Type B pancreatic cell (in vitro differentiated cells): ENCODE data around the gene STXBP6. TPM values are rescaled to one million over a fixed set of nuclear protein-coding genes. Genes with fewer than 3 reads are reported as not detected.

Experiments used
- DNase-seq: peaks from one replicate; pipeline ENCODE4 v3.0.0; 2021; ENCODE audit warnings: mixed read lengths; ENCODE audit not compliant: unreplicated experiment; ENCODE audit errors: extremely low spot score
- H3K27ac Mint-ChIP-seq: 2 replicates; pipeline ENCODE4 v1.8.0; 2021; ENCODE audit warnings: mild to moderate bottlenecking, mixed read lengths
- H3K27me3 Mint-ChIP-seq: 2 replicates; pipeline ENCODE4 v1.8.0; 2021; ENCODE audit warnings: mixed read lengths
- H3K36me3 Mint-ChIP-seq: 2 replicates; pipeline ENCODE4 v1.8.0; 2021; ENCODE audit warnings: mixed read lengths
- H3K4me1 Mint-ChIP-seq: one replicate; pipeline ENCODE4 v1.8.0; 2021; ENCODE audit warnings: mixed read lengths; ENCODE audit not compliant: unreplicated experiment
- H3K4me3 Mint-ChIP-seq: 2 replicates; pipeline ENCODE4 v1.8.0; 2021; ENCODE audit warnings: mild to moderate bottlenecking, mixed read lengths
- H3K9me3 Mint-ChIP-seq: 2 replicates; pipeline ENCODE4 v1.8.0; 2021; ENCODE audit warnings: mixed read lengths
- CTCF ChIP-seq: fragments of 200-600 bp; sonication (generic); conservative IDR thresholded peaks from 2 replicates; pipeline ENCODE4 v1.5.0; 2021; ENCODE audit warnings: antibody characterized with exemption, mild to moderate bottlenecking
- total RNA-seq: library from RNA; stranded (reverse); gene quantifications from 2 replicates; pipeline ENCODE4 v1.2.1, GENCODE V29; 2021; ENCODE audit warnings: low replicate concordance

STXBP6 gene
- total RNA-seq, 1 donor from 2014 or later, result 17.0 TPM

- Mint-ChIP-seq H3K9me3 (no peaks in the 10 kb centered on the region), H3K27ac (peak overlapping the region; percentile 9), H3K36me3 (no peaks in the 10 kb centered on the region), H3K4me3 (no peak overlapping the region), H3K27me3 (no peaks in the 10 kb centered on the region), H3K4me1 (peaks cover 14% of the 10 kb centered on the region)
- DNase-seq, result no peak
- no peak for TF ChIP-seq CTCF
Measured at GRCh38 chr14:24875203-24875838, 174.6 kb downstream of the STXBP6 start.

GRCh38 chr14:24874514-24875202 is 175.3 kb downstream of the STXBP6 start:
- DNase-seq, result no peak
- no peaks in the 10 kb centered on the region for H3K9me3 Mint-ChIP-seq
- H3K4me1 Mint-ChIP-seq, result peaks cover 14% of the 10 kb centered on the region
- H3K27ac Mint-ChIP-seq, result peak overlapping the region; percentile 26
- TF ChIP-seq CTCF, result no peak
- H3K4me3 Mint-ChIP-seq, result no peak overlapping the region
- H3K36me3 Mint-ChIP-seq, result no peaks in the 10 kb centered on the region
- H3K27me3 Mint-ChIP-seq, result no peaks in the 10 kb centered on the region

- no peak for DNase-seq
- Mint-ChIP-seq H3K27me3 (no peaks in the 10 kb centered on the region), H3K4me3 (no peak overlapping the region), H3K36me3 (no peaks in the 10 kb centered on the region), H3K9me3 (no peaks in the 10 kb centered on the region), H3K4me1 (peaks cover 14% of the 10 kb centered on the region), H3K27ac (no peak overlapping the region)
- TF ChIP-seq CTCF, result no peak
Measured at GRCh38 chr14:24873551-24873950, 176.4 kb downstream of the STXBP6 start.

GRCh38 chr14:24870949-24871701 is 178.8 kb downstream of the STXBP6 start:
- no peak overlapping the region for H3K27ac Mint-ChIP-seq
- no peak for DNase-seq
- no peaks in the 10 kb centered on the region for H3K27me3 Mint-ChIP-seq
- TF ChIP-seq CTCF, result no peak
- H3K36me3 Mint-ChIP-seq, result no peaks in the 10 kb centered on the region
- no peak overlapping the region for H3K4me3 Mint-ChIP-seq
- H3K9me3 Mint-ChIP-seq, result no peaks in the 10 kb centered on the region
- peaks cover 14% of the 10 kb centered on the region for H3K4me1 Mint-ChIP-seq

GRCh38 chr14:24868389-24868788 is 181.6 kb downstream of the STXBP6 start:
- Mint-ChIP-seq H3K4me3 (no peak overlapping the region), H3K27ac (no peak overlapping the region), H3K4me1 (no peaks in the 10 kb centered on the region), H3K36me3 (no peaks in the 10 kb centered on the region), H3K9me3 (no peaks in the 10 kb centered on the region), H3K27me3 (no peaks in the 10 kb centered on the region)
- DNase-seq, result no peak
- no peak for TF ChIP-seq CTCF
